CD14-positive monocyte (primary cell): ENCODE results near the gene AZIN2. TPM values are rescaled to one million over a fixed set of nuclear protein-coding genes. Genes with fewer than 3 reads are reported as not detected.

Source experiments
- DNase-seq, 3 donors: peaks; one replicate each; pipeline ENCODE4 v3.0.0-alpha.2; 2011 to 2022
- H2AFZ ChIP-seq: 2 replicates; pipeline ENCODE4 v1.6.0; 2012; ENCODE audit warnings: mild to moderate bottlenecking, low read depth, low read length, inconsistent platforms; ENCODE audit not compliant: insufficient read depth, poor library complexity, severe bottlenecking
- H3K27ac ChIP-seq, 2 donors: 1 replicate in 1 of 2; 2 replicates in 1 of 2; pipeline ENCODE4 v1.5.1; 2012 to 2013; ENCODE audit warnings: low read length in 2 of 2, control low read depth in 1 of 2, inconsistent platforms in 1 of 2, low read depth in 1 of 2, mild to moderate bottlenecking in 1 of 2
- H3K27me3 ChIP-seq, 2 donors: one replicate each; pipeline versions ENCODE4 v1.6.0 to v1.6.1; 2011 to 2013; ENCODE audit warnings: low read length in 2 of 2; ENCODE audit not compliant: control insufficient read depth in 2 of 2, insufficient read depth in 2 of 2
- H3K36me3 ChIP-seq, 2 donors: replicated peaks in 1 of 2; 1 replicate in 1 of 2; 2 replicates in 1 of 2; pipeline versions ENCODE4 v1.5.1 to v1.6.1; 2012 to 2013; ENCODE audit warnings: low read length in 2 of 2, control low read depth in 1 of 2, inconsistent platforms in 1 of 2, mild to moderate bottlenecking in 1 of 2; ENCODE audit not compliant: insufficient read depth in 2 of 2, control insufficient read depth in 1 of 2
- H3K4me1 ChIP-seq, 2 donors: 1 replicate in 1 of 2; 2 replicates in 1 of 2; pipeline versions ENCODE4 v1.5.1 to v1.6.1; 2012 to 2013; ENCODE audit warnings: low read length in 2 of 2, control low read depth in 1 of 2, inconsistent platforms in 1 of 2, mild to moderate bottlenecking in 1 of 2, moderate library complexity in 1 of 2; ENCODE audit not compliant: insufficient read depth in 2 of 2, control insufficient read depth in 1 of 2
- H3K4me2 ChIP-seq: replicated peaks from 2 replicates; pipeline ENCODE3; 2012; ENCODE audit warnings: low read length, moderate library complexity, mild to moderate bottlenecking; ENCODE audit not compliant: poor library complexity, severe bottlenecking; ENCODE audit errors: extremely low read depth
- H3K4me3 ChIP-seq, 3 experiments: fragments of 200-600 bp in 1 of 3; sonication (generic) in 1 of 3; replicated peaks in 1 of 3; 1 replicate in 2 of 3; 2 replicates in 1 of 3; pipeline ENCODE4 v1.5.1; 2011 to 2013; ENCODE audit warnings: low read length in 3 of 3, mild to moderate bottlenecking in 3 of 3, control low read depth in 2 of 3, low read depth in 2 of 3, inconsistent platforms in 1 of 3, moderate library complexity in 1 of 3
- H3K79me2 ChIP-seq: 2 replicates; pipeline ENCODE4 v1.6.0; 2012; ENCODE audit warnings: mild to moderate bottlenecking, control low read depth, inconsistent platforms, low read length, moderate library complexity; ENCODE audit not compliant: insufficient read depth
- H3K9ac ChIP-seq: 2 replicates; pipeline ENCODE4 v1.6.0; 2017; ENCODE audit warnings: low read length, mild to moderate bottlenecking; ENCODE audit not compliant: insufficient read depth, poor library complexity, severe bottlenecking
- H3K9me3 ChIP-seq, 2 donors: replicated peaks in 1 of 2; 1 replicate in 1 of 2; 2 replicates in 1 of 2; pipeline versions ENCODE4 v1.5.1 to v1.6.1; 2012 to 2013; ENCODE audit warnings: low read length in 2 of 2, control low read depth in 1 of 2; ENCODE audit not compliant: control insufficient read depth in 1 of 2, insufficient read depth in 1 of 2
- H4K20me1 ChIP-seq: 2 replicates; pipeline ENCODE4 v1.6.0; 2012; ENCODE audit warnings: mild to moderate bottlenecking, low read length, control low read depth, moderate library complexity; ENCODE audit not compliant: insufficient read depth
- H3K27ac Mint-ChIP-seq, 7 donors: one replicate each; pipeline ENCODE4 v1.8.0; 2020; ENCODE audit warnings: mild to moderate bottlenecking in 7 of 7, mixed read lengths in 7 of 7, moderate library complexity in 6 of 7, inconsistent platforms in 2 of 7
- H3K27me3 Mint-ChIP-seq, 3 donors: one replicate each; pipeline ENCODE4 v1.8.0; 2021 to 2022; ENCODE audit warnings: low read depth in 3 of 3, mild to moderate bottlenecking in 3 of 3, mixed read lengths in 3 of 3, moderate library complexity in 3 of 3, inconsistent platforms in 1 of 3
- H3K36me3 Mint-ChIP-seq, 2 donors: one replicate each; pipeline ENCODE4 v1.8.0; 2020; ENCODE audit warnings: mixed read lengths in 2 of 2, inconsistent platforms in 1 of 2, mild to moderate bottlenecking in 1 of 2
- H3K4me1 Mint-ChIP-seq: one replicate; pipeline ENCODE4 v1.8.0; 2020; ENCODE audit warnings: mild to moderate bottlenecking, mixed read lengths
- H3K4me3 Mint-ChIP-seq, 2 donors: one replicate each; pipeline ENCODE4 v1.8.0; 2020; ENCODE audit warnings: mild to moderate bottlenecking in 2 of 2, mixed read lengths in 2 of 2, moderate library complexity in 1 of 2
- H3K9me3 Mint-ChIP-seq, 7 donors: one replicate each; pipeline ENCODE4 v1.8.0; 2020 to 2022; ENCODE audit warnings: mixed read lengths in 7 of 7, mild to moderate bottlenecking in 6 of 7, moderate library complexity in 6 of 7, inconsistent platforms in 2 of 7
- WGBS: methylation state at CpG from one replicate; pipeline ENCODE4 v1.1.5; 2013; ENCODE audit warnings: missing lambda C conversion rate; ENCODE audit not compliant: insufficient coverage; 5-methylcytosine and 5-hydroxymethylcytosine counted together
- intact Hi-C, 2 donors: fragments of 100-400 bp; cut with micrococcal nuclease; formaldehyde crosslinking; loops; one replicate each; pipeline versions ENCODE4 v1.15.0 to v1.15.1; 2023
- polyA plus RNA-seq, 3 donors: library from polyadenylated mRNA; depleted of rRNA in 1 of 3; unstranded in 2 of 3; stranded (reverse) in 1 of 3; fragments of 300-500 nt in 2 of 3; fragments of >200 nt in 1 of 3; fragmentation: Illumina TruSeq in 2 of 3; gene quantifications; 1 replicate in 2 of 3; 2 replicates in 1 of 3; pipeline ENCODE4 v1.2.3, GENCODE V29; 2012 to 2021
- TF ChIP-seq, protein P1 (sequence below): fragments of 200-600 bp; IDR thresholded peaks from one replicate; pipeline ENCODE4 v1.8.0; 2022; ENCODE audit warnings: antibody characterized with exemption, mild to moderate bottlenecking

The AZIN2 gene
- polyA plus RNA-seq, 3 donors = 0.03 to 0.89 TPM; not detected in 1

DNA sequence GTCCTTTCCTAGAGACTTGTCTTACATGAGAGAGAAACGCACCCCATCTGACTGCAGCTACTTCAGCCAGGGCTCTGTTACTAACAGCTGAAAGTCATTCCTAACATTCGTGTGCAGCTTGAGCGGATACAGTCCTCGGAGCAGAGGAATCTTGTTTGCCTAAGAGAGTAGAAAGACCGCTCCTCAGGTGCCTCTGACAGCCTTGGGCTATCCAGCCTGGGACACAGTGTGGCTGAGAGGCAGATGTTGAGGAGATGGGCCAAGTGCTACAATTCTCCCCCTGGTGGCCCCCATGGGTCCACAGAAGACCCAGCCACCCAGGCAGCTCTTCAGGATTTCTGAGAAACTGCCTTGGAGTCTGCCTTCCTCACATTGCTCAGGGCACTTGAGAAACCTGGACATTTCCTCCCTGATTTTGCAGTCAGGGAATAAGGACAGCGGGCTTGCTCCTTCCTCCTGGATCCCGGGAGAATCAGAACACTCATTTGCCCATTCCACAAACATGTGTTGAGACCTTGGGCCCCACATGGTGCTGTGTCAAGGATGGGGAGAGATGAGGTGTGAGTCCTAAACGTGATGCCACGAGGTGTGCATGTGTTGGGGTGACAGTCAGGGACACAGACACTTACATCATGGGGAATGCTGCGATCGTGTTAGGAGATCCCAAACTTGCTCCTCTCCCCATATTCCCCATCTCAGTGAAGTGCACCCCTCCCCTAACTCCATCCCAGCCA lies 87.8 kb downstream of the AZIN2 start:
- intact Hi-C loops = no loop called here
- H3K27ac Mint-ChIP-seq = no peak overlapping the region
- 82% methylated on average over 4 of the region's 11 CpGs for WGBS

DNA sequence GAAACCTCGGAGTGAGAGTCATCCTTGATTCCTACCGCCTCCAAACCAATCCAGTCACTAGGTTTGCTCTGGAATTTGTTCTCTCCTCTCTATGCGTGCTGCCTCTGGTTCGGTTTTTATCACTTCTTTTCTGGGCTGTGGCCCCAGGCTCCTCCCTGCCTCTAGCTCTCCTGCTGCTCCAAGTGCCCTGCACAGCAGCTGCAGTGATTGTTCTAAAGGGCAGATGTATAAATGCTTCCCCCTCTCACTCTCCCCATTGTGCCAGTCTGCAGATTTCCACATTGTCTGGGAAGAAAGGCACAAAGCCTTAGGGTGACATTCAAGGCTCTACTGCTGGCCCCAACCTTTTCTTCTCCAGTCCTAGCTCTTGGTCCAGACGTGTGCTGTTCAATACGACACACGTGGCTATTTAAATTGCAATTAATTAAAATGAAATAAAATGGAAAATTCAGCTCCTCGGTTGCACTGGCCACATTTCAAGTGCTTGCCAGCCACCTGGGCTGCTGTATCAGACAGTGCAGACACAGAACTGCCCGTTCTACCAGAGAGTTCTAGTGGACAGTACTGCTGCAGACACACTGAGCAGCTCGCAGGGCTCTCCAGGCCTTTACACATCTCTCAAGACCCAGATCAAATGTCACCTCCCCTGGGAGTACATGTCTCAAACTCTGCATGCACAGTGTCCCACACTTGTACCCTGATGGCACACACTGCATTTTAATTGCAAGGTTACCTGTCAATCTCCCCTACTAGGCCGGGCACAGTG lies 88.5 kb downstream of the AZIN2 start:
- H3K4me3 ChIP-seq = no peak overlapping the region
- intact Hi-C loops = no loop called here
- H3K4me1 ChIP-seq = no peaks in the 10 kb centered on the region
- WGBS = 94% methylated on average over 7 of the region's 11 CpGs
- peaks cover 0 to 3% of the 10 kb centered on the region in 2 donors for H3K36me3 ChIP-seq
- H3K9me3 ChIP-seq = no peaks in the 10 kb centered on the region
- TF ChIP-seq, protein P1, sequence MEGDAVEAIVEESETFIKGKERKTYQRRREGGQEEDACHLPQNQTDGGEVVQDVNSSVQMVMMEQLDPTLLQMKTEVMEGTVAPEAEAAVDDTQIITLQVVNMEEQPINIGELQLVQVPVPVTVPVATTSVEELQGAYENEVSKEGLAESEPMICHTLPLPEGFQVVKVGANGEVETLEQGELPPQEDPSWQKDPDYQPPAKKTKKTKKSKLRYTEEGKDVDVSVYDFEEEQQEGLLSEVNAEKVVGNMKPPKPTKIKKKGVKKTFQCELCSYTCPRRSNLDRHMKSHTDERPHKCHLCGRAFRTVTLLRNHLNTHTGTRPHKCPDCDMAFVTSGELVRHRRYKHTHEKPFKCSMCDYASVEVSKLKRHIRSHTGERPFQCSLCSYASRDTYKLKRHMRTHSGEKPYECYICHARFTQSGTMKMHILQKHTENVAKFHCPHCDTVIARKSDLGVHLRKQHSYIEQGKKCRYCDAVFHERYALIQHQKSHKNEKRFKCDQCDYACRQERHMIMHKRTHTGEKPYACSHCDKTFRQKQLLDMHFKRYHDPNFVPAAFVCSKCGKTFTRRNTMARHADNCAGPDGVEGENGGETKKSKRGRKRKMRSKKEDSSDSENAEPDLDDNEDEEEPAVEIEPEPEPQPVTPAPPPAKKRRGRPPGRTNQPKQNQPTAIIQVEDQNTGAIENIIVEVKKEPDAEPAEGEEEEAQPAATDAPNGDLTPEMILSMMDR = no peak
- H3K4me1 Mint-ChIP-seq = no peaks in the 10 kb centered on the region
- no peaks in the 10 kb centered on the region for H3K9me3 Mint-ChIP-seq
- peaks cover 11% of the 10 kb centered on the region for H4K20me1 ChIP-seq
- peaks cover 24 to 26% of the 10 kb centered on the region in 2 donors for H3K36me3 Mint-ChIP-seq
- H3K27ac ChIP-seq = no peak overlapping the region
- H3K4me3 Mint-ChIP-seq = no peak overlapping the region
- peaks cover 0 to 1% (median 0%) of the 10 kb centered on the region in 3 donors for H3K27me3 Mint-ChIP-seq
- no peaks in the 10 kb centered on the region for H3K27me3 ChIP-seq
- no peak overlapping the region for H2AFZ ChIP-seq
- no peak overlapping the region for H3K4me2 ChIP-seq
- no peak for DNase-seq
- no peaks in the 10 kb centered on the region for H3K79me2 ChIP-seq
- H3K9ac ChIP-seq = no peak overlapping the region
- no peak overlapping the region for H3K27ac Mint-ChIP-seq

More for the DNA sequence above, 87.8 kb downstream of the AZIN2 start:
- TF ChIP-seq, protein P1 = no peak
- Histone ChIP-seq H3K36me3 (peaks cover 0 to 8% of the 10 kb centered on the region in 2 donors), H3K27ac (no peak overlapping the region), H3K4me2 (no peak overlapping the region), H3K4me1 (no peaks in the 10 kb centered on the region), H2AFZ (no peak overlapping the region), H3K79me2 (no peaks in the 10 kb centered on the region), H3K4me3 (no peak overlapping the region), H4K20me1 (peaks cover 11% of the 10 kb centered on the region), H3K9me3 (no peaks in the 10 kb centered on the region), H3K9ac (no peak overlapping the region), H3K27me3 (no peaks in the 10 kb centered on the region)
- Mint-ChIP-seq H3K9me3 (no peaks in the 10 kb centered on the region), H3K4me1 (no peaks in the 10 kb centered on the region), H3K27me3 (peaks cover 0 to 1% (median under 1%) of the 10 kb centered on the region in 3 donors), H3K36me3 (peaks cover 26 to 33% of the 10 kb centered on the region in 2 donors), H3K4me3 (no peak overlapping the region)
- DNase-seq = no peak

Other genes starting within 250 kb of the AZIN2 start
- not detected for gene FNDC5, start 210.2 kb upstream of the AZIN2 start, polyA plus RNA-seq
- not detected for gene HPCA, start 194.7 kb upstream of the AZIN2 start, polyA plus RNA-seq
- under 1 TPM in 1 of 3 donors, not detected in 2; 0.08 TPM for gene TMEM54, start 179.8 kb upstream of the AZIN2 start, polyA plus RNA-seq
- 100 to 1,000 TPM in 1 of 3 donors, 1 to 10 TPM in 2; 4.1 to 106 (median 5.8) TPM for gene RNF19B, start 116.3 kb upstream of the AZIN2 start, polyA plus RNA-seq
- 100 to 1,000 TPM in 2 of 3 donors, 10 to 100 TPM in 1; 68.8 to 180 (median 162) TPM for gene AK2, start 44.3 kb upstream of the AZIN2 start, polyA plus RNA-seq
- 1 to 10 TPM; 1.7 to 8.1 (median 2.1) TPM for gene TRIM62, start 100.9 kb downstream of the AZIN2 start, polyA plus RNA-seq
- gene ZNF362, start 175.3 kb downstream of the AZIN2 start, polyA plus RNA-seq = 10 to 100 TPM; 11.4 to 18.9 (median 13.5) TPM
- not detected for gene A3GALT2, start 239.9 kb downstream of the AZIN2 start, polyA plus RNA-seq